DMS153 (cell line): Measurements from ENCODE around the gene STK32C.

Source experiments
- DNase-seq: peaks from one replicate; lab custom pipeline; 2025; lab: John Stamatoyannopoulos, UW

The STK32C gene

DNA sequence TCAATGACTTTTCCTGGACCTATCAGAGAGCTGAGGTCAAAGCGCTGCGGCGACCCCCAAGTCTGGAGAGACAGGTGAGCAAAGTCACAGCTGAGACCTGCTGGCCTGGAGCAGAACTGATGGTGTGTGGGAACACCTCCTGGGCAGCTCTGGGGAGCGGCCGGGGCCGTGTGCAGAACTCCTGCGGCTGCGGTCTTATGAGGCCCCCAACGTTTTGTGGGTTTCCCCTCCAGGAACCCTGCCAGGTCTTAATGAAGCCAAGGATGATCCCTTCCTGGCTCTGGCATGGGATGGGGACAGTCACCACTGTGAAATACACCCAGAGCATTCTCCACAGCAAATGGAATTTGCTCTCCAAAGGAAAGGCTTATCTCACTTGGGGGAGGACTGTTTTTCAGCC lies 94.9 kb downstream of the STK32C start:
- DNase-seq, result no peak

DNA sequence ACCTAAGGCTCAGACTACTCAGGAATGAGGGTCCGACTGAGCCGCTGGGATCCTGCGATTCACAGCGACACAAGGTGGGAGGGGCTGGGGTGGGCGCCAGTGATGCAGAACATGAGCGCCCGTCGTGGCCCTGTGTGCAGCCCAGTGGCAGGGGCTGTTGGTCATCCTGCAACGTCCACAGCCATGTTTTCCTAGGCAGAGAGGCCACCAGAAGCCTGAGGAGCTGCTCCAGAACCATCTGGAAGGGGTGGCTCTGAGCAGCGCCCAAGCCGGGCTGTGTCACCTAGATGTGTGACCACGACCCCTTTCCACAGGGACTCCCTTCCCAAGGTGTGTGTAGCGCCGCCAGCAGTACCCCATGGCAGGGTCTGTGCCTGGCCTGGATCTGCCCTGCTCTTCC lies 96.5 kb downstream of the STK32C start:
- no peak for DNase-seq

DNA sequence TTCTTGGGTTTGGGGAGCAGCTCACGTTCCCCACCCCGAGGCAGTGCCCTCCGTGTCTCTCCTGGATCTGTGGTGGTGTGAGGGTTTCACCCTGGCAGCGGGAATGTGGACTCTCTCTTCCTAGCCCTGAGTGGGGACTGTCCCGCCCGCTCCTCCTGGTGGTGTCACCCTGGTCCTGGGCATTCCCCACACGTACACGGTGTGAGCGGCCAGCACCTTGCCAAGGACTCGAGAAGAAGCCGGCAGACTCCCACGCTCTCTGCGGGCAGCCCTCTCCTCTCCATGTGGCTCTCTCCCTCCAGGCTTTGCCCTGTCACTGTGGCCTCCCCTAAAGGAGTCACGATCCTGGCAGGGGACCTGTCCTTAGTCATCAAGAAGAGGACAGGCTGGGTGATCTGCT lies 97.0 kb downstream of the STK32C start:
- DNase-seq, result no peak

DNA sequence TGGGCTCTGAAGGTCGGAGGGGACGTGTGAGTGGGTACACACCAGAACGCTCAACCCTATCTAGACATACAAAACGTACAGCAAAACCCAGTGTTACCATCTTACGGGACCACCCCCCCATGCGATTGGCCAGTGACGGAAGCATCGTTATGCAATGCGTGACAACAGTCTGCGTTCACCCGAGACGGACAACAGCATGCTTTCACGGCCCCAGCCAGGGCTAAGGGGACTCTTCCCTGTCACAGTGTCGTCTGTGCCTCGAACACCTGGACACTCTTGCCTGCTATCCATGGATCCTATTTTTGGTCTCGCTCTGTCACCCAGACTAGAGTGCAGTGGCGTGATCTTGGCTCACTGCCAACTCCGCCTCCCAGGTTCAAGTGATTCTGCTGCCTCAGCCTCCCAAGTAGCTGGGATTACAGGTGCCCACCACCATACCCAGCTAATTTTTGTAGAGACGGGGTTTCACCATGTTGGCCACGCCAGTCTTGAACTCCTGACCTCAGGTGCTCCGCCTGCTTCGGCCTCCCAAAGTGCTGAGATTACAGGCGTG lies 97.7 kb downstream of the STK32C start:
- no peak for DNase-seq

DNA sequence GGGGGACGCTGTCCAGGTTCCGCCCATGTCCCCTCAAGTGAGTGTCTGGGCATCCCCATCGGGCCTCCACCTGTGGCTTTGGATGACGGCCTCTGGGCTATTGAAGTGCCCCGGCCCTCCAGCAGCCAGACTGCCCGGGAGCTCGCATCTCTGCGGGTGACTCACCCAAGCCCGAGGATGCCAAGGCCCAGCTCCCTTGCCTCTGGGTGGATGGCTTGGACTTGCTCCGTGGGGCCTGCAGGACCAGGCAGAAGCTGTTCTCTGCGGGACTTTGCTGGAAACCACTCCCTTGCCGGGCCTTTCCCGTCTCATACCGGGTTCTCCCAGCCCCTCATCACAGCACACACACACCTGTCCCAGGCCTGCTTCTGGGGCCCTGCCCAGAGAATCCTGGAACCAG lies 98.6 kb downstream of the STK32C start:
- DNase-seq, result no peak

DNA sequence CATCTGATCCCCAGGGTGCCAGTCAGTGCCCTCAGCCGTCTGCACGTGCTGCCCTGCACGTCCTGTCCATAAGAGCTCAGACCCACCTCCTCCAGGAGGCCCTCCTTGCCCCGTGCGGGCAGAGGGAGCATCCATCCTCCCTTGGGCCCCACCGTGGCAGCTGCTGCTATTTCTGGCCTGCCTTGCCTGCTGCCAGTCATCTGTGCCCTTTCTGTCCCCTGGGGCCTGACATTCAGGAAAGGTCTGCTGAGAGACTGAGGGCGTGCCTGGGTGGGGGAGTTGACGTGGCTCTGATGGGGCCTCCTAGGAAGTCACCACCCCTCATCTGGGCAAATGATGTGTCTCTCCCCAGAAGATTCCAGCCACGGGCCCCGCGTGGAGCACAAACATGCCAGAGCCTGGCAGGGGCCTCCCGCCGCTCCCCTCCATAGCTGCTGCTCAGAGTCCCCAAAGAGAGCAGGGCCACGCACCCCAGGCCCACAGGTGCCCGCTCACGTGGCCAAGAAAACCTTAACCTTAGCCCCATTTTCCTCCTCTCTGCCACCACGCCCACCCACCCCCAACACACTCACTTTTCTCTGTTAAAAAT lies 99.2 kb downstream of the STK32C start:
- DNase-seq, result no peak

DNA sequence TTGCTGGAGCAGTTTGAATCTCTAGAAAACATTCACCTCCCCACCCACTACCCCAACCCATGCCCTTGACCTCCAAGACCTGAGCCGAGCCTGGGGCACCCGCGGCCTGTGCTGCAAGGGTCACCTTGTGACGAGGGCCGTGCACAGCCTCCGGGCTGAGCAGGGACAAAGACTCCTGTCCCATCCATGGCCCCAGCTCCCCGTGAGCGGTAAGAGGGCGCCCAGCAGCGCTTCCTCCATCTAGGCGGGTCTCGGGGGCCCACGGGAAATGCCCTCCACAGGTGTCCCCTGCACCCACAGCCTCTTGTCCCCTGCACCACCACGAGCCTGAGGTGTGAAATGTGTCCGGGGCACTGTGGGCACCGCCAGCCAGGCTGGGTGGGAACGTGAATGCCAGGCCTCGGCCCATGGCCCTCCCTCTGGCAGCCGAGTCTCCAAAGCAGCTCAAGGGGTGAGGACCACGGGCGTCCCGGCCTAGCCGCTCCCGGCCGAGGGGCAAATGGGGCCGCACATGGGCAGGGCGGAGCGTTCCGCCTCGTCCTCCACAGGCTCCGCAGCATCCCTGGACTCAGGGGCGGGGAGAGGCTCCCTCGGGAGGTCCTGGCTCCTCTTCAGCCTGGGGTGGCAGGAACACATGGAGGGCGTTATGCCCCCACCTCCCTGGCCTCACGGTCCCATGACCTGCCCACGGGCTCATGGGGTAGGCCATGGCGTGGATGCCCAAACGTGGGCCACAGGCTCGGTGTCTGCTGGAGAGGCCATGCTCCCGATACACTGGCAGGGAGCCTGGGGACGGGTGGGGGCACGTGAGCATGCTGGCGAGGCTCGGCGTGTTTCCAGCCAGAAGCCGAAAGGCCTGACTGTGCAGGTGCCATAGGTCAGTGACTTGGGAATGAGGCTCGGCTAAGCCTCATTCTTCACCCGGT lies 100.0 kb downstream of the STK32C start:
- no peak for DNase-seq

DNA sequence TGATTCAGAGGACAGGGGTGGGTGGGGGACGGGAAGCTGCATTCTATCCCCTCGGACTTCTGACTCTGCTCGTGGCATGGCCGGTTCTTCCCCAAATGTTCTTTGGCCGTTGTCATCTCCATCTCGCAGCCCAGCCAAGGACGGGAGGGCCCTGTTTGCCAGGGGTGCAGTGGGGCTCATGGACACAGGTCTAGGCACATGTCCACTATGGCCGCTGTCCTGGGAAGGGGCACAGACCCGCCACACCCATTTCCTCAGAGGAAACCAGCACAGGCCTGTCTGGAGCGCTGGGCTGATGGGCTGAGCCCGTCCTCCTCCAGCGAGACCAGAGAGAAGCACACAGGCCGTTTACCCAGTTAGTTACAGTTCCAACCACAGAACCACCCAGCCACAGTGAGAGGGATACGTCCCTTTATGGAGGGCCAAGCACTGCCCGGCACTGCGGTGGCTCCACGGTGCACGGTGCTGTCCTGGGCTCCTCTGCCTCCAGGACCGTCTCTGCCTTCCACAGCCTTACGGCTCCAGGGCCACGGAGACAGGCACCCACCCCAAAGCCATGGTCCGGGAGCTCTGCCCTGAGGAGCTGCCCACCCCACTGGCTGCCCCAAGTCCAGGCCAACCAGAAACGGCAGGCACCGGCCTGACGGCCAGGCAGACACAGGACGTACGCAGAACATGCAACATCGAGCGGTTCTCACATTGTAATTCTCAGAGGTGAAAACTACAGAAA lies 100.8 kb downstream of the STK32C start:
- DNase-seq, result no peak

DNA sequence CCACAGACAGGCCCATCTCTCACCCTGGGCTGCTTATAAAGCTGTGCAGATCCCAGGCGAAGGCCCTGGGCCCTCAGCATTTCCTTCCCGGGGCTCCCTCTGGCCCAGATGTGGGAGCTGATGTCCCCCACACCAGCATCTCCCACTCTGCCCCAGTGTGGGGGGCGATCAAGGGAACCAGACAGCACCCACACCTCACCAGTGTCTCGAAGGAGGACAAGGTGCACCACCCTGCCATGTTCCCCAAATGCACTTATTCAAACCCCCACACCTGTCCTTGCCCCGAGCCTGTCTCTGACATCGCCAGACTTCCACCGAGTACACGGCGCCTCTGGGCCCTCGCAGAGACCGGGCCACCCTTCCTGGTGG lies 101.4 kb downstream of the STK32C start:
- no peak for DNase-seq

DNA sequence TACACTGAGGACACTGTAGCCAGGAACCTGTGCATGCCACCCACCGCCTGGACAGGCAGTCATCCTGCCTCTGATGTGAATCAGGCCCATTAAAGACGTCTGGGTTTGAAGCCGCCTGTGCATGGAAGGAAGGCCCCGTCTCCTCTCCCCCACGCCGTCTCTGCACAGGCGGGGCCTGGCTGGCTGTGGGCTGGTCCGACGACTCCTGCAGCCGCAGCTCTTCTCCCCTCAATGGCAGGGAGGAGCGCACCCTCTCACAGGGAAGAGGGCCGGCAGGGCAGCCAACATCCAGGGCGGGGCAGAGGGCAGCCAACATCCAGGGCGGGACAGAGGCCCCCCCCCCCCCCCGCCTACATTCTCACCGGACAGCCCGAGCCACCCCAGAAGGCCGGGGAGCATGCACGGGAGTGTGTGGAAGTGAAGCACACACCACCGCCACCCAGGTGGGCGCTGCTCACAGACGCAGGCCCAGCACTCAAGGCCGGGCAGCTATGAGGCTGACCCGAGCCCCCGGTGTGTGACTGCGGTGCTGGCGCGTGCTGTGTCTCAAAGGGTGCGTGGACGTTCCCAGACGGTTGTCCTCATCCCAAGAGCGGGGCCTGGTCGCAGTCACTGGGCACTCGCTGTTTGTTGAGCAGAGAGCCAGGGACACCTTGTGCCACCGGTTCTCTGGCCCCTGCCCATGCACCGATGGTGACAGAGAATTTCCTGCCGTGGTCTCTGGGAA lies 101.9 kb downstream of the STK32C start:
- DNase-seq, result no peak

DNA sequence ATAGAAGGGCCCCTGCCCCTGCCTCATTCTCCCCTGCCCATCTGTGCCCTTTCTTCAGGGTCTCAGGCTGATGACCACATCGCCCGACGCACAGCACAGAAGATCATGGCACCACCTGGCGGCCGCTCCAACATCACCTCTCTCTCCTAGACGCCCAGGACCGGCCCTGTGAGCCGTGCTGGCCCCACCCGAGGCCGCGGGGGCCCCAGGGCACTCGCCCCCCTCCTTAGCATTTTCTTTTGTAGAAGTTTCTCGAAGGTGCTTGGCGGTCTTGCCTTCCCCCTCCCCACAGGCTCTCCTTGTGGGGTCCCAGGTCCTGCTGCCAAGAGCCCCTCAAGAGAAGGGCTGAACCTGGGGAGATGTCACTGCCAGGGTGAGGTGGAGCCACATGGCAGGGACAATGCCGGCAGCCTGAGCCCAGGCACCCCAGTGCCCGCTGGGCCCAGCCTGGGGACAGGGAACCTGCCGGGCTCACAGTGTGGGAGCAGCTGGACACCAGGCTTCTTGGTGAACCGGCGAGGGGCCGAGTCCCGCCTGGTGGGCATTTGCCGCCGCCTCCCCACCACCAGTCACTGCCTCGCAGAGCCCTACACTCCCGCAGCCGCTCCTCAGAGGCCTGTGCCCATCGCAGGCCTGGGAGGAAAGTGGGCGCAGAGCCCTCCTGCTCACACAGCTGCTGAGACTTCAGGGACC lies 102.8 kb downstream of the STK32C start:
- no peak for DNase-seq

DNA sequence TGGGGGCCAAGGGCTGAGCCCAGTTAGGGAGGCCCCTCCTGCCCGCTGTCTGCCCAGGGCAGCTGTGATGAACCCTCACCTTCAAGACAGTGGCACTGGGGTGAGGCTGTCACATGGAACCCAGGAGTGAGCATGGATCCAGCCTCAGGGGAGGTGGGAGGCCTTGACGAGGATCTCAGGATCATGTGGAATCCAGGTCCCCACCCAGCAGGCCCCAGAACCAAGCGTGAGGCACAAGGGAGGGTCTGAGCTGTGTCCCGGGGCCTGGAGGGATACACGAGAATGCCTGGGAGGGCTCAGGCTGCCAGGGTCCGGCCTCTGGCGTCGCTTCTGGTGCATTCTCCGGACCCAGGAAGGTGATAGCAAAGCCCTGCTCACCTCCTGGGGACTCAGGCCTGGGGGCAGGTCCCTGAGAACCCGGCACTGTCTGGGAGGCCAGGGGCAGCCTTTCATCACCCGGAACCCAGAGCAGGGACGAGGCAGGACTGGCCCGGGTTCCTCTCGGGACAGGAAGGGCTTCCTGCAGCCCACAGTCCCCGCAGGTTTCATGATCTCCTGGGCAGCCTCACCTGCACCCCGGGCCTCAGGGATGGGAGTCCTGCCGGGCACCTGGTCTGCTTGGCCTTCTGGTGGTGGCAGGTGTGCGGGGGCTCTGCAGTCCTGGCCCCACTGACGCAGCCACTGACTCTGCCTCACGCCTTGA lies 103.5 kb downstream of the STK32C start:
- DNase-seq, result no peak

DNA sequence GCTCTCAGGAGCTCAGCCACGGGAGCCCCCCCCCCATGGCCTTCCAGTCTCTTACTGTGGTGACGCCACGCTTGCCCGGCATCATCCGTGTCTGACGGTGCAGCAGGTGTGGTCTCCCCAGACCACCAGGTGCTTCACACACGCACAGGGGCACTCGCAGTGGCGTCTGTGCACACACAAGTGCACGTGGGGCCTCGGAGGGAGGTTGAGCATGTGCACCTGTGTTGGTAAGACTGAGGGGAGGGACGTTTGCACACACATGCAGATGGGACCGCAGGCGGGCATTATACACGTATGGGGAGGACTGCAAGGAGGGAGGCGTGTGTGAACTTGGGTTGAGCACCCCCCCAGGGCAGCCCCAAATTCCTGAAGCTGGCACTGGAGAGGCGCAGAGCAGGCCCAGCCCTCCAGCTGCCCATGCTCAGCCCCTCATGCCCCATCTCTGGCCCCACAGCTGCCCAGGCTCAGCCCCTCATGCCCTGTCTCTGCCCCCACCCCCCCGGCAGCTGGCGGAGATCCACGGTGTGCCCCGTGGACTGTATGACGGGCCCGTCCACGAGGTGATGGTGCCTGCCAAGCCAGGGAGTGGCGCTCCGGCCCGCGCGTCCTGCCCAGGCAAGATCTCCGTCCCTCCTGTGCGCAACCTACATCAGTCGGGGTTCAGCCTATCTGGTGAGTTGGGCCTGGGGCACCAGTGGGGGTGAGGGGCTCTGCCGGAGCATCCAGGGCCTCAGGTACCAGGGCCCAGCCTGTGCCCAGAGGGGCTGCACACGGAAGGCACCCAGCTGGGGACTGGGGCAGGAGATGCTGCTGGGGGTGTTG lies 104.3 kb downstream of the STK32C start:
- no peak for DNase-seq

DNA sequence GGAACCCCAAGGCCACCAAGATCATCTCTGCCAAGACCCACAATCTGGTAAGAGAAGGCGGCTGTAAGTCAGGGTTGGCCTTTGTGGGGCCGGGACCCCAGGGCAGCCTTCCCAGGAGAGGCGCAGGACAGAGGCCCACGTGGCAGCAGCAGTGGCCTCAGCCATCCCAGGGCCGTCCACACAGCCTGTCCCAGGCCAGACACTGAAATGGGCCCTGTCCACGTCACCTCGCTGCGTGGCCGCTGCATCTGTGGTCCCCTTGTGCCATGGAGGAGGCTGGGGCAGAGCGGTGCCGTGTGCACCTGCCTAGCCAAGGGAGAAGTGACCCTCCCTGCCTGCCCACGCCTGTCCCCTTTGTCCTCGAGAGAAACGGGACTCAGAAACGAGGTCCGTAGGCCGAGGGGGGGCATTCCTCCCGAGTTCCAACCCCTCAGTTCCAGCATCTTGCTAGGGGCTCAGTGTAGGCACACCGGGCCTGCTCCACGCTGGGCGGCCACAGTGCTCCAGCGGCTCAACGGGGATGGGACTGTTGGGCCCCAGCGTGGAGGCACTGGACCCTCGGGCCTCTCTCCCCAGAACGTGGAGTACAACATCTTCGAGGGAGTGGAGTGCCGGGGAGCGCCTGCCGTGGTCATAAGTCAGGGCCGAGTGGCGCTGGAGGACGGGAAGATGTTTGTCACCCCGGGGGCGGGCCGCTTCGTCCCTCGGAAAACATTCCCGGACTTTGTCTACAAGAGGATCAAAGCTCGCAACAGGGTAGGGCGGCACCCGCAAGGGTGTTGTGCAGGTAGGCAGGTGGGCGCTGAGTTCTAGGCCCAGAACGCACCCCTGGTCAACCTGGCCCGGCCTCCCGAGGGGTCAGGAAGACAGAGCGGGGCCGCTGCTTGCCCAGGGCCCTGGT lies 105.4 kb downstream of the STK32C start:
- DNase-seq, result no peak

DNA sequence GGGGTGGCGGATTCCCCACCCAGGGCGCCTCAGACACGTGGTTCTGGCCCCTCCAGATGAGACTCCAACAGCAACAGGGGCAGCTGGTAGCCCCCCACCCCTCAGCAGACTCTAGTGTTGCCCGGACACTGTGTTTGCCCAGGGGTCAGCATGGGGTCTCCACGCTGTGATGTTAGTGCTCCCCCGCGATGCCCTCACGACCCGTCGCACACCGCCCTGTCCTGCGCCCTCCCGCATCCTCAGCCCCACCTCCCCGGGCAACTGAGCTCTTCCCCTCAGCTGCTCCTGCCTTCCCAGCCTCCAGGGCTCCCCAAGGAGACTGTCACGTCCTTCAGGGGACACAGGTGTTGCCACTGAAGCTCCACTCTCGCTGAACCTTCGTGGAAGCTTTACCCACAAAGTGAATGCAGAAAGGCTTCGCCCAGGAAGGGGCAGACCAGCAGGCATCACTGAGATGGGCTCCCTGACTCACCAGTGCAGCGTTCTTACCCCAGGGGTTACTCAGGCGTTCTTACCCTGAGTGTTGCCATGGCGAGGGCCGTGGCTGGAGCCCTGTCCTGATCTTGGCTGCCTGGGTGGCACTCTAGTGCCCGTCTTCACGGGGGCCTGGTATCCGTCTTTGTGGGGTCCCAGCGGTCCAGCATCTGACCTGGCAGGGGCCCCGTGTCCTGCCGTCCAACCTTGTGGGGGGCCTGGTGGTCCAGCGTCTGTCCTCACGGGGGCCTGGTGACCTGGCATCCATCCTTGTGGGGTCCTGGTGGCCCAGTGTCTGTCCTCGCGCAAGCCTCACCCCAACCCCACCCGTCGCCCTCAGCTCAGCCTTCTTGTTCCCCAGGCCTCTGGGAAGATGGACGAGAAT lies 106.4 kb downstream of the STK32C start:
- no peak for DNase-seq

DNA sequence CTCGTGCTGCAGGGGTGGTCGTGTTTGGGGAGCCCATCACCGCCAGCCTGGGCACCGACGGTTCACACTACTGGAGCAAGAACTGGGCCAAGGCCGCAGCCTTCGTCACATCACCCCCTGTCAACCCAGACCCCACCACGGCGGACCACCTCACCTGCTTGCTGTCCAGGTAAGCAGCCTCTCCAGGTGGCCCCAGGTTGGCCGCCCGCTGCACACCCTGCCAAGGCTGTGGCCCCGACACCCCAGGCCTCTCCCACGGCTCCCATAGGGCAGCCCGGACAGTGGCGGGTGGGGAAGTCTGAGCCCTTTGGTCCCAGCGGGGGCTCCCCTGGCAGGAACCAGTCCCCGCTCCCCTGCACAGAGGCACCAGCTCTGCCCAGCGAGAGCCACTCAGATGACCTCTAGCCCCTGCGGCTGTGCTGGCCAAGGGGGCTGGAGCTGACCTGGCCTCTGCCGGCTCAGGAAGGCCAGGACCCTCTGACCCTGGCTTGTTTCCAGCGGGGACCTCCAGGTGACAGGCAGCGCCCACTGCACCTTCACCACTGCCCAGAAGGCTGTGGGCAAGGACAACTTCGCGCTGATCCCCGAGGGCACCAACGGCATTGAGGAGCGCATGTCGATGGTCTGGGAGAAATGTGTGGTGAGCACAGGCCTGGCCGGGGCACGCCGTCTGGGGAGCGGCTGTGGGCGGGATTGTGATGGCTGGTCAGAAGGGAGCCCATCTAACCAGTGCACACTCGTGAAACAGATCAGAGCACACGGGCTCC lies 107.2 kb downstream of the STK32C start:
- DNase-seq, result no peak

DNA sequence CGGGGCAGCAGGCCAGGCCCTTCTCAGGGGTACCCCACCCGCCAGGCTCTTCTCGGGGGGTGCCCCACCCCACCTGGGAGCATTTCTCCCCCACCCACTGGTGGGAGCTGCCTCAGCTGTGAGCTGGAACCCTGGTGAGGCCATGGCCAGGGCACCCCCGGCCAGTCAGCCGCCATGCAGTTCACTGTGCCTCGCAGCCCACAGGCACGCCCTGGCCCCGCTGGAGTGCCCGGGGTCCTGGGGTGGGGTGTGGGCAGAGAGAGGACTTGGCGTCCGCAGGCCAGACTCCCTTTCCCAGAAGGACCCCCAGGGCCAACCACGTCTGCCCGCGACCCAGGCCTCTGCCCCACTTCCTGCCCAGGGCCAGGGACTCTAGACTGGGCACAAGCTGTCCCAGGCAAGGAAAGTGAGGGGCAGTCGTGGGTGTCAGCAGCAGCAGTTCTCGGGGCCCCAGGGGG lies 107.9 kb downstream of the STK32C start:
- DNase-seq, result no peak
